HCT116 (cell line): ENCODE results near the gene THRB. TPM values are rescaled to one million over a fixed set of nuclear protein-coding genes. Genes with fewer than 3 reads are reported as not detected.

ENCODE experiments used
- ATAC-seq: fragments of 200-7000 bp; cut with Tn5 transposase; 2 replicates; pipeline ENCODE4 v1.9.1; 2020; ENCODE audit warnings: mild to moderate bottlenecking, moderate library complexity
- BruUV-seq: library from RNA; stranded (reverse); fragments of 400-500 nt; replicated peaks from 2 replicates; lab custom pipeline; 2021; lab: Mats Ljungman, UMichigan
- CTCF ChIA-PET: fragments of 300-600 bp; sonication (Branson Sonifier 250); formaldehyde crosslinking; loops from one replicate; lab custom pipeline; 2021; ENCODE audit warnings: antibody characterized with exemption; lab: Charles Lee
- POLR2A ChIA-PET: fragments of 300-600, 350-600 bp; sonication (Branson Sonifier 250); formaldehyde crosslinking; loops from one replicate; lab custom pipeline; 2021; ENCODE audit warnings: antibody characterized with exemption; lab: Charles Lee
- RAD21 ChIA-PET, 2 experiments: fragments of 300-600 bp; sonication (Branson Sonifier 250); formaldehyde crosslinking; loops; one replicate each; lab custom pipeline; 2023; ENCODE audit warnings: low total read pairs in 2 of 2; ENCODE audit not compliant: uncharacterized antibody in 2 of 2, unreplicated experiment in 2 of 2, low non-redundant PET in 1 of 2; lab: Charles Lee
- DNase-seq: peaks from one replicate; pipeline ENCODE4 v3.0.0-alpha.2; 2010; ENCODE audit warnings: low read depth, low spot score
- H2AFZ ChIP-seq: fragments of 200-600 bp; shearing (Covaris generic), sonication (generic); 2 replicates; pipeline ENCODE4 v1.6.1; 2017; ENCODE audit warnings: low read depth, mixed run types, mixed read lengths, antibody characterized with exemption, low read length; ENCODE audit not compliant: poor library complexity, severe bottlenecking
- H3K27ac ChIP-seq: 2 replicates; pipeline ENCODE4 v1.5.1; 2012; ENCODE audit warnings: low read depth, low read length
- H3K27me3 ChIP-seq: fragments of 200-600 bp; sonication (generic); 2 replicates; pipeline ENCODE4 v1.6.1; 2016; ENCODE audit warnings: mixed run types, low read length, mixed read lengths; ENCODE audit not compliant: insufficient read depth
- H3K36me3 ChIP-seq, 2 experiments: fragments of 200-500 bp in 1 of 2; fragments of 200-600 bp in 1 of 2; sonication (Bioruptor generic) in 1 of 2; sonication (generic) in 1 of 2; 2 replicates each; pipeline versions ENCODE4 v1.5.1 to v1.6.1; 2014 to 2016; ENCODE audit warnings: low read length in 2 of 2, inconsistent platforms in 1 of 2, mixed read lengths in 1 of 2, mixed run types in 1 of 2; ENCODE audit not compliant: insufficient read depth in 2 of 2, control insufficient read depth in 1 of 2
- H3K4me1 ChIP-seq, 2 experiments: fragments of 200-600 bp in 1 of 2; sonication (generic) in 1 of 2; 2 replicates each; pipeline versions ENCODE4 v1.5.1 to v1.6.1; 2012 to 2017; ENCODE audit warnings: low read length in 2 of 2, inconsistent platforms in 1 of 2, mild to moderate bottlenecking in 1 of 2, mixed read lengths in 1 of 2, mixed run types in 1 of 2, moderate library complexity in 1 of 2; ENCODE audit not compliant: insufficient read depth in 2 of 2, control insufficient read depth in 1 of 2
- H3K4me2 ChIP-seq: fragments of 200-600 bp; sonication (generic); 2 replicates; pipeline ENCODE4 v1.6.1; 2017; ENCODE audit warnings: mixed run types, low read length, mixed read lengths
- H3K4me3 ChIP-seq, 2 experiments: fragments of 200-600 bp in 1 of 2; sonication (generic) in 1 of 2; replicated peaks in 1 of 2; 2 replicates each; pipeline ENCODE4 v1.5.1; 2011 to 2016; ENCODE audit warnings: low read length in 2 of 2, control low read depth in 1 of 2, low read depth in 1 of 2, mild to moderate bottlenecking in 1 of 2, mixed read lengths in 1 of 2, mixed run types in 1 of 2
- H3K79me2 ChIP-seq: fragments of 200-600 bp; sonication (generic); 2 replicates; pipeline ENCODE4 v1.6.1; 2017; ENCODE audit warnings: mild to moderate bottlenecking, mixed run types, low read length, moderate library complexity, mixed read lengths; ENCODE audit not compliant: insufficient read depth
- H3K9ac ChIP-seq: fragments of 200-600 bp; sonication (generic); 2 replicates; pipeline ENCODE4 v1.6.1; 2016; ENCODE audit warnings: low read length, mixed read lengths
- H3K9me2 ChIP-seq: fragments of 200-600 bp; sonication (generic), shearing (Covaris generic); 2 replicates; pipeline ENCODE4 v1.6.1; 2017; ENCODE audit warnings: mixed run types, mild to moderate bottlenecking, moderate library complexity; ENCODE audit not compliant: insufficient read depth
- H3K9me3 ChIP-seq, 2 experiments: fragments of 200-500 bp in 1 of 2; fragments of 200-600 bp in 1 of 2; sonication (Bioruptor generic) in 1 of 2; sonication (generic) in 1 of 2; 2 replicates each; pipeline ENCODE4 v1.6.1; 2014 to 2017; ENCODE audit warnings: low read length in 2 of 2, mixed read lengths in 2 of 2, inconsistent platforms in 1 of 2, low read depth in 1 of 2, mild to moderate bottlenecking in 1 of 2, mixed run types in 1 of 2, moderate library complexity in 1 of 2; ENCODE audit not compliant: control insufficient read depth in 1 of 2, insufficient read depth in 1 of 2
- H4K20me1 ChIP-seq: fragments of 200-600 bp; sonication (generic), shearing (Covaris generic); 2 replicates; pipeline ENCODE4 v1.6.1; 2017; ENCODE audit warnings: mixed run types, mild to moderate bottlenecking, moderate library complexity; ENCODE audit not compliant: insufficient read depth
- ATF3 ChIP-seq: IDR thresholded peaks from 2 replicates; pipeline ENCODE4 v1.6.1; 2012
- CBX3 ChIP-seq: IDR thresholded peaks from 2 replicates; pipeline ENCODE4 v1.6.1; 2012; ENCODE audit warnings: low read depth
- EGR1 ChIP-seq: IDR thresholded peaks from 2 replicates; pipeline ENCODE4 v1.6.1; 2012; ENCODE audit warnings: low read depth
- ELF1 ChIP-seq: IDR thresholded peaks from 2 replicates; pipeline ENCODE4 v1.6.1; 2012; ENCODE audit warnings: low read depth, borderline replicate concordance
- EZH2 ChIP-seq: fragments of 200-600 bp; sonication (generic); IDR thresholded peaks from 2 replicates; pipeline ENCODE4 v1.6.1; 2017; ENCODE audit warnings: antibody characterized with exemption, mixed run types
- EZH2phosphoT487 ChIP-seq: fragments of 200-600 bp; IDR thresholded peaks from 2 replicates; pipeline ENCODE4 v1.6.1; 2018; ENCODE audit warnings: antibody characterized with exemption, borderline replicate concordance
- JUND ChIP-seq: IDR thresholded peaks from 2 replicates; pipeline ENCODE4 v1.6.1; 2012
- MAX ChIP-seq: IDR thresholded peaks from 2 replicates; pipeline ENCODE4 v1.6.1; 2012
- POLR2A ChIP-seq: IDR thresholded peaks from 2 replicates; pipeline ENCODE4 v1.7.0; 2011; ENCODE audit warnings: borderline replicate concordance; ENCODE audit not compliant: insufficient read depth, insufficient read length; ENCODE audit errors: extremely low read depth
- RAD21 ChIP-seq: IDR thresholded peaks from 2 replicates; pipeline ENCODE4 v1.6.1; 2012; ENCODE audit warnings: low read depth, mild to moderate bottlenecking
- SIN3A ChIP-seq: IDR thresholded peaks from 2 replicates; pipeline ENCODE4 v1.6.1; 2012; ENCODE audit warnings: low read depth
- SP1 ChIP-seq: IDR thresholded peaks from 2 replicates; pipeline ENCODE4 v1.6.1; 2012; ENCODE audit warnings: low read depth
- ZBTB33 ChIP-seq: IDR thresholded peaks from 2 replicates; pipeline ENCODE4 v1.6.1; 2011; ENCODE audit warnings: mild to moderate bottlenecking, low read length, moderate library complexity; ENCODE audit not compliant: insufficient replicate concordance; ENCODE audit errors: extremely low read depth
- ZFX ChIP-seq: fragments of 450-650 bp; IDR thresholded peaks from 2 replicates; pipeline ENCODE4 v1.6.1; 2017
- ZNF274 ChIP-seq: fragments of 200-500 bp; sonication (Bioruptor generic); IDR thresholded peaks from 2 replicates; pipeline ENCODE4 v1.6.1; 2014; ENCODE audit warnings: mild to moderate bottlenecking, low read depth, low read length, inconsistent platforms
- intact Hi-C: fragments of 100-400 bp; cut with micrococcal nuclease; formaldehyde crosslinking; loops from 2 replicates; pipeline ENCODE4 v1.10.0; 2022
- total RNA-seq: library from RNA; stranded (reverse); gene quantifications from one replicate; pipeline ENCODE4 v1.2.1, GENCODE V29; 2021; ENCODE audit not compliant: unreplicated experiment

THRB gene
- total RNA-seq, 1 experiment from 2014 or later = 2.5 TPM

- ChIA-PET RAD21 (no interaction called here), CTCF (interaction anchor here (0.7 kb wide), 1 partner anchor 478 kb away, joined by 4 read pairs; no protein-coding TSS in a partner anchor), POLR2A (no interaction called here)
- no peaks in the 10 kb centered on the region for H3K9me3 ChIP-seq
- no peaks in the 10 kb centered on the region for H3K27me3 ChIP-seq
- no peak overlapping the region for H2AFZ ChIP-seq
- H3K4me1 ChIP-seq = peaks cover 0 to 20% of the 10 kb centered on the region in 2 experiments; a peak in 3 of 4 replicates
- intact Hi-C loops = no loop called here
- no peak overlapping the region for H3K4me2 ChIP-seq
- no peak overlapping the region for H3K27ac ChIP-seq
- no peaks in the 10 kb centered on the region for H3K36me3 ChIP-seq
- H3K4me3 ChIP-seq = no peak overlapping the region
- DNase-seq (no peak), ATAC-seq (no peak)
- no peak for TF ChIP-seq CBX3
- TF ChIP-seq RAD21 = no peak
- TF ChIP-seq ZFX = no peak
- TF ChIP-seq EZH2 = no peak
- TF ChIP-seq ZNF274 = no peak
- TF ChIP-seq ATF3 = no peak
- no peak for TF ChIP-seq EGR1
- no peak for TF ChIP-seq EZH2phosphoT487
- TF ChIP-seq ELF1 = no peak
- no peak for TF ChIP-seq POLR2A
- TF ChIP-seq MAX = no peak
- TF ChIP-seq JUND = no peak
- no peak for TF ChIP-seq SIN3A
- TF ChIP-seq SP1 = no peak
- no peak for TF ChIP-seq ZBTB33
- H3K79me2 ChIP-seq = no peaks in the 10 kb centered on the region
- no peaks in the 10 kb centered on the region for H4K20me1 ChIP-seq
- BruUV-seq = no TSS peak
- no peak overlapping the region for H3K9ac ChIP-seq
- H3K9me2 ChIP-seq = no peaks in the 10 kb centered on the region
These were observed 332.8 kb downstream of the THRB start for GRCh38 chr3:24161841-24162240.
